Activated T-helper 1 cell treated with Interleukin-2 at 50 U/mL for 16 hours (primary cell): ENCODE data around the gene SPEF2.
A peak's percentile ranks its signal among the peaks of the same experiment; 100 is the strongest.
"Not testable (repeated sequence)": the region's sequence is repeated elsewhere in the genome, so short reads cannot be mapped to it uniquely, and the experiment has no call there.

Source experiments
- DNase-seq: peaks from one replicate; pipeline ENCODE4 v3.0.0-alpha.2; 2020; ENCODE audit warnings: low read depth

Gene SPEF2

GRCh38 chr5:35823347-35824098 lies 205.9 kb downstream of the SPEF2 start:
- DNase-seq, result no peak

GRCh38 chr5:35826056-35826455 lies 208.4 kb downstream of the SPEF2 start:
- DNase-seq, result no peak

- DNase-seq, result no peak
Measured at GRCh38 chr5:35826554-35826953, 208.9 kb downstream of the SPEF2 start.

GRCh38 chr5:35828082-35828598 lies 210.5 kb downstream of the SPEF2 start:
- DNase-seq, result no peak

GRCh38 chr5:35830587-35830986 lies 212.9 kb downstream of the SPEF2 start:
- DNase-seq, result no peak

GRCh38 chr5:35832762-35833161 lies 215.1 kb downstream of the SPEF2 start:
- DNase-seq, result no peak

- no peak for DNase-seq
Measured at GRCh38 chr5:35833224-35833623, 215.6 kb downstream of the SPEF2 start.

GRCh38 chr5:35835796-35836742 lies 218.4 kb downstream of the SPEF2 start:
- no peak for DNase-seq

- DNase-seq, result no peak
Measured at GRCh38 chr5:35838370-35839042, 220.8 kb downstream of the SPEF2 start.

- DNase-seq, result no peak
Measured at GRCh38 chr5:35842856-35843255, 225.2 kb downstream of the SPEF2 start.

- DNase-seq, result not testable (repeated sequence)
Measured at GRCh38 chr5:35845508-35845907, 227.8 kb downstream of the SPEF2 start.

- no peak for DNase-seq
Measured at GRCh38 chr5:35847491-35847890, 229.8 kb downstream of the SPEF2 start.

- DNase-seq, result no peak
Measured at GRCh38 chr5:35847961-35848360, 230.3 kb downstream of the SPEF2 start.

GRCh38 chr5:35849860-35850259 lies 232.2 kb downstream of the SPEF2 start:
- DNase-seq, result no peak

- no peak for DNase-seq
Measured at GRCh38 chr5:35850967-35851680, 233.5 kb downstream of the SPEF2 start.

- no peak for DNase-seq
Measured at GRCh38 chr5:35852084-35852734, 234.5 kb downstream of the SPEF2 start.

- no peak for DNase-seq
Measured at GRCh38 chr5:35852773-35853172, 235.1 kb downstream of the SPEF2 start.

GRCh38 chr5:35853631-35854030 lies 236.0 kb downstream of the SPEF2 start:
- DNase-seq, result peak; percentile 64

GRCh38 chr5:35854248-35854647 lies 236.6 kb downstream of the SPEF2 start:
- peak; percentile 55 for DNase-seq

GRCh38 chr5:35855187-35855586 lies 237.5 kb downstream of the SPEF2 start:
- DNase-seq, result no peak

- DNase-seq, result not testable (repeated sequence)
Measured at GRCh38 chr5:35856186-35856764, 238.6 kb downstream of the SPEF2 start.
